ENCODE data around the gene CD81.

Gene CD81

GRCh38 chr11:2402890-2403645 is 26.0 kb downstream of the CD81 start:
- no peak for DNase-seq (ENCODE audit: low read depth in 4 of 4, low spot score in 1 of 4)

- no peak for DNase-seq (ENCODE audit: low read depth in 4 of 4, low spot score in 1 of 4)
These were observed 27.7 kb downstream of the CD81 start for GRCh38 chr11:2404735-2405196.

- no peak for DNase-seq (ENCODE audit: low read depth in 4 of 4, low spot score in 1 of 4)
These were observed 29.3 kb downstream of the CD81 start for GRCh38 chr11:2406451-2406850.

- no peak for DNase-seq (ENCODE audit: low read depth in 4 of 4, low spot score in 1 of 4)
These were observed 29.8 kb downstream of the CD81 start for GRCh38 chr11:2406878-2407410.

GRCh38 chr11:2408671-2409070 is 31.6 kb downstream of the CD81 start:
- no peak for DNase-seq (ENCODE audit: low read depth in 4 of 4, low spot score in 1 of 4)

- DNase-seq (ENCODE audit: low read depth in 4 of 4, low spot score in 1 of 4), result no peak
These were observed 32.0 kb downstream of the CD81 start for GRCh38 chr11:2409126-2409525.

GRCh38 chr11:2409611-2410468 is 32.7 kb downstream of the CD81 start:
- no peak for DNase-seq (ENCODE audit: low read depth in 4 of 4, low spot score in 1 of 4)

GRCh38 chr11:2410616-2411015 is 33.5 kb downstream of the CD81 start:
- DNase-seq (ENCODE audit: low read depth in 4 of 4, low spot score in 1 of 4), result no peak

GRCh38 chr11:2411446-2412305 is 34.6 kb downstream of the CD81 start:
- no peak for DNase-seq (ENCODE audit: low read depth in 4 of 4, low spot score in 1 of 4)

GRCh38 chr11:2412323-2412722 is 35.2 kb downstream of the CD81 start:
- no peak for DNase-seq (ENCODE audit: low read depth in 4 of 4, low spot score in 1 of 4)

- no peak for DNase-seq (ENCODE audit: low read depth in 4 of 4, low spot score in 1 of 4)
These were observed 36.9 kb downstream of the CD81 start for GRCh38 chr11:2413742-2414579.

GRCh38 chr11:2414616-2415015 is 37.5 kb downstream of the CD81 start:
- DNase-seq (ENCODE audit: low read depth in 4 of 4, low spot score in 1 of 4), result no peak

GRCh38 chr11:2415171-2415570 is 38.1 kb downstream of the CD81 start:
- no peak for DNase-seq (ENCODE audit: low read depth in 4 of 4, low spot score in 1 of 4)

- no peak for DNase-seq (ENCODE audit: low read depth in 4 of 4, low spot score in 1 of 4)
These were observed 38.7 kb downstream of the CD81 start for GRCh38 chr11:2415601-2416380.

GRCh38 chr11:2416765-2417164 is 39.7 kb downstream of the CD81 start:
- no peak for DNase-seq (ENCODE audit: low read depth in 4 of 4, low spot score in 1 of 4)

GRCh38 chr11:2417856-2418692 is 41.0 kb downstream of the CD81 start:
- no peak for DNase-seq (ENCODE audit: low read depth in 4 of 4, low spot score in 1 of 4)

GRCh38 chr11:2418693-2419360 is 41.7 kb downstream of the CD81 start:
- no peak for DNase-seq (ENCODE audit: low read depth in 4 of 4, low spot score in 1 of 4)

All from stimulated activated CD4-positive, alpha-beta T cell treated with anti-CD3 and anti-CD28 coated beads, Interleukin-1b, Interleukin-23, amount 100 ng/mL, for 24 hours (primary cell).